NCI-H1105 (cell line): ENCODE measurements around the gene DTNA.
"Not testable (repeated sequence)": the region's sequence is repeated elsewhere in the genome, so short reads cannot be mapped to it uniquely, and the experiment has no call there.

Experiments
- DNase-seq: peaks from one replicate; lab custom pipeline; 2025; lab: John Stamatoyannopoulos, UW

Gene DTNA

DNA sequence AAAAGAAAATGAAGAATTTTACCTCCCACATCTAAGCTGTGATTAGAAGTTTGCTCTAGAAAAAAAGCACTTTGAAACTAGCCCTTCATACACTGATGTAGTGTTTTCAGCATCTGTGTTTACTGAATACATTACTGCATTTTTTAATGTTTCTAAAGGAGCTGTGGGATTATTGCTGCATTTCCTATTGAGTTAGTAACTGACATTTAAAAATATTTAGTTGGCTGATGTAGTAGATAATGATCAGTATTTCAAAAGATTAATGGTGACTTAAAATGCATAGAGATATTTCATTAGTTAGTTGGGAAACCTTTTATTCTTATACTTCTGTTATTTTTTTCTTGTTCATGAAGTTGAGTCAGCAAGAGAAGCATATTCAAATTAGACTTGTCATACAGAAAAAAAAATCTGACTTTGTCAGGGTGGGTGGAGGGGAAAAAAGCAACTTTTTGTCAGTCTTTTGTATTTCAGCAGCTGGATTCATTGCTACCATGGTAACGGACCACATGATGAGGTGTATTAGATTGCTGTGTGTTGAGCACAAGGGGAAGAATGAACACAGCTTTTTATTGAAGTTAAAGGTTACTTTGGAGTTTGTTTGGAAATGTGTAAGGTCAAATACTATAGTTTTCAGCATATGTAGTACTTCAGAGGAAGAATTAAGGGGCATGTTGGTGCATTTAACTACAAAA, at the start of gene DTNA:
Gene DTNA (plus strand): TSS at position 549 of the 692 bp plus-strand sequence. CDS start 45,679 bp downstream, outside the sequence.
- peak; percentile 72 for DNase-seq

DNA sequence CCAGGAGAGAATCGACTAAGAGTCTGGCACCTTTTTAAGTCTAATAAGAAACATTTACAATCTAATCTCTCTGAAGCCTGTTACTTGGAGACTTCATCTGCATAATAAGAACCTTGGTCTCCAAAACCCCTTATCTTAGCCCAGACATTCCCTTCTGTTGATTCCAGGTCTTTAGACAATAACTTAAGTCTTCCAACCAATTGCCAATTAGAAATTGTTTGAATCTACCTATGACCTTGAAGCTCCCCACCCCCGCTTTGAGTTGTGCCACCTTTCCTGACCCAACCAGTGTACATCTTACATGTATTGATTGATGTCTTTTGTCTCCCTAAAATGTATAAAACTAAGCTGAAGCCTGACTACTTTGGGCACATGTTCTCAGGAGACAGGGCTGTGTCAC, 49.5 kb upstream of the DTNA start:
- no peak for DNase-seq

DNA sequence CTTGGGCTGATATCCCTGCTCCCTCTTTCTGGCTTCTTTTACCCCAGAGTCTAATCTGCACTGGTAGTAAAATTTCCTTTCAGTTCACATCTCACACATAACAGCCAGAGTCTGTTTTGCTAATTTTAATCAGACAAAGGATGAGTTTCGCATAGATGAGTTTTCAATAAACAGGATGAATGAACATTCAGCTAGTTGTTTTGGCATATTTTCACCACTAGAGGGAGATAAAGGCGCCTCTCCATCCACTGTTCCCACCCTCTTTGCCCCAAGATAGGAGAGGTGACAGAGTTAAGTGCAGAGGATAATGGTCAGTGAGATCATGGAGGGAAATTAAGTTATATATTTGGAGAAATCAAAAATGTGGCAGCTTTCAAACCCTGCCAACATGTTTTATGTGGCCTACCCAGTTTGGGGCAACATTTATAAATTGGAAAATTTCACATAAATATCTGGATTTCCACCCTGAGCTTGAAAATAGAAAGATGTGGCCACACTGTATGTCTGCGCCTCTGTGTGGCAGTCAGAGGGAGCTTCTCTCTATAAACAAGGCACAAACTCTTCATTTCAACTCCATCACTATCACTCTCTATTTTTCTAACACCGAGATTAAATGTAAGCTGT, 48.5 kb upstream of the DTNA start:
- peak; percentile 44 for DNase-seq

DNA sequence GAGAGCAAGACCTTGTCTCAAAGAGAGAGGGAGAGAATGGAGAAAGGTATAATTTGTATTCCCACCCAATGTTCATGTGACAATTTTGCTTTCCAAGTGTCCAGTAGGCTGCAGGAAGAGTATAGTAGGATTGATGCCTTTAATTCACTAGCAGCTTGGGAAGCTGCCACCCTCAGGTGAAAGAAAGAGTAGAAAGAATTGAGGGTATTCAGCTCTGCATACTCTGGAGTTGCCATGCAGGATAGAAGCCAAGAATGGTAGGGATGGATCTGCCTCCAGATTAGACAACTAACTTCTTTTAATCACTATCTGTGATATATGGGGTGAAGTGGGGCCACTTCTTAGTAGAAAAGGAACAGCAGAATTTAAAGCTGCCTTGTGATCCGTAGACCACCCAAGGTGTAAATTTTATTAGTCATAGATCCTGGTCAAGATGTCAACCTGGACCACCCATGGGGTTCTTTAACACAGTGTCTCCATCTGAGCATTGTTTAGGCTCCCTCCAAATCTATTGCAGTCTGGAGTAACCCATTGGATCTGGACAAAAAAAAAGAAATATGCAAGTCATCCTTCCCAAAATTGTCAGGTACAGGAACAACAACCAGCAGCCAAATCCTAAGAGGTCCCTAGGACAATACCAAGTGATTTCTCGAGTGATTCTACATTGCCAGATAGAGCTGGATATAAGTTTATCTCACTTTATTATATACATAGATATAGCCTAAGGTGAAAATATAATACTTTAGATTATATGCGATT, 33.1 kb upstream of the DTNA start:
- DNase-seq, result no peak

DNA sequence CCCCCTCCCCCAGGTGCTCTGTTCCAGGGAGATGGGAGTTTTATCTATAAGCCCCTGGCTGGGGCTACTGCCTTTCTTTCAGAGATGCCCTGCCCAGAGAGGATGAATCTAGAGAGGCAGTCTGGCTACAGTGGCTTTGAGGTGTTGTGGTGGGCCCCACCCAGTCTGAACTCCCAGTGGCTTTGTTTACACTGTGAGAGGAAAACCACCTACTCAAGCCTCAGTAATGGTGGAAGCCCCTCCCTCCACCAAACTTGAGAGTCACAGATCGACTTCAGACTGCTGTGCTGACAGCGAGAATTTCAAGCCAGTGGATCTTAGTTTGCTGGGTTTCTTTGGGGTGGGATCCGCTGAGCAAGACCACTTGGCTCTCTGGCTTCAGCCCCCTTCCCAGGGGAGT, 20.3 kb upstream of the DTNA start:
- not testable (repeated sequence) for DNase-seq

DNA sequence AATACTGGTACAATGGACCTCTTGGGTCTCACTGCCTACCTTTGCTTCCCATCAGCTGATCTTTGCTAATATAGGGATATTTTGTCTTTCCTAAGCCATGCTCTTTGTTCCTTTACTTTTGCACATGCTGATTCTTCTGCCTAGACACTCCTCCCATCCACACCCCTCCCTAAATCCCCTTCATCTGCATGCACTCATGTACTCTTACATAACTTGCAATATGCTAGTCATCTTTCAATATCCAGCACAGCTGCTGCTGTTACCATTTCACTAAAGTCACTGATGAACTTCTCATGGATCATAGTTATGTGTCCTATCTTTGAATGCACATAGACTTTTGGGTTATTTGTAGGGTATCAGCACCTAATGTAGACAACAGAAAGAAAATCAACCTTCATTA, 18.5 kb upstream of the DTNA start:
- no peak for DNase-seq

DNA sequence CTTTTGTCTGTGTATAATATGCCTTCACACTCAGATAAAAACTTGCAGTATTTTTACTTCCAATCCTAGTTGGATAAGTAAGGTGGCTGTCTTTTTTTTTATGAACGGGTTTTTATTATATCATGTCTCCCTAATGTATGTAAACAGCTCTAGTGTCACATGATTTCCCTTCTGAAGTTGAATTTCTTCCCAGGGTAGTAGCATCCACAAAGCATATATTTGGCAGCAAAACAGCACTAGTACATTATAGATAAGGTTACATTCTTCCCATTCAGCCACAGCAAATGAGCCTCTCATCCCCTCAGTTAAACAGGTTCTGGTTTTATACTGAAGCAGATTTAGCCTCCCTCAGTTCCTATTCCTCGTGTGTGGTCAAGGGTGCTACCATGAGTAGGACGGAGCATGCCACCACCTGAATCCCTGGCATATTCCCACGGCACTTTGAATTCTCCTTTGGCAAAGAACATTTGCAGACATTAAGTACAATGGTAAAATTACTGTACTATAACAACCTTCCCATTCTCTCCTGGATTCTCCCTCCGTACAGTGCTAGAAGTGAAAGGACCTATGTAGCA, 15.4 kb upstream of the DTNA start:
- peak; percentile 10 for DNase-seq

DNA sequence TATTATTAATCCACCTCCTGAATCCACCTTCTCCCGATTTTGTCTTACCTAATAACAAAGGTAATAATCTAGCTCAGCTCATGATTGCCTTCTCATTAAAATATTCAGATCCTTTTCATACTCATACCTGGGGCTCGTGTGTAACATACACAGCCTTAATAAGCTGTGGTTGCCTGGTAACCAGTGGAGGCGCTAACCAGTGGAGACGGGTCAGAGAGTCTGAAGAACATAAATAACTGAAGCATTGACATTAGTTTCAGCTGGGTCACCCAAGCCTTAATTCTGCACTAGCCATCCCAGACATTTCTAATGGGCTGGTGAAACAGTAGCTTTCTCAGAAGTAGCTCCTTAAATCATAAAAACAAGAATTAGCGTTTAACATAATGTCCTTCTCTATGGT, 14.8 kb upstream of the DTNA start:
- DNase-seq, result peak; percentile 14

DNA sequence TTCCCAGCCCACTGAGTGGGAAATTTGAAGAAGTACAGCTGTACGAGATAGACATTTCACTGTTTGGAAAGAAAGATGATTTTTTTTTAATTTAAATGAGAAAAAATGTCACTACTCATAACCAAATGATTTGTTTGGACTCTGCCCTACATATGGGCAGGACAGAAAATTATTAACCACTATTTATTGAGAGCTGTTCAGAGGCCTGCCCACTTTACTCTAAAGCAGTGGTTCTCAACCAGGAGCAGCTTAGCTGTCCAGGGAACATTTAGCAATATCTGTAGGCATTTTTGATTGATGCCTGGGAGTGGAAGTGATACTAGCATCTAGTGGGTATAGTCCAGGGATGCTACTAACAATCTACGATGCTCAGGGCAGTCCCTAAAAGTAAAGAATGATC, 13.4 kb upstream of the DTNA start:
- no peak for DNase-seq

DNA sequence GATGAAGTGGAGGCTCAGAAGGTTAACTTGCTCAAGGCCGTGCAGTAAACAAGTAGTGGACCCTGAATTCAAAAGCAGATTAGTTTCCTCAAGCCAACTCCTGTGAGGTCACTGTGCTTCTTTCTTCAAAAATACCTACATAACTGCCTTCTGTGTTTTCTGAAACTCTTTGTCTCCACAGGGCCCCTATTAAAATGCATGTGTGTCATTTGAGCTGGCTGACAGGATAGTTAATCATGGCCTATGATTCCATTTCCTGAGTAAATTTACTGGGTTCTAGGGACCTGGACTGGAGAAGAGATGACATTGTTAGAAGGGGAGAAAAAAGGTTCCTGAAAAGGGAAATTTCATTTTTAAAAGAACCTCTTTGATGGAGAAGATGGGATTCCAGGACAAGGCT, 12.9 kb upstream of the DTNA start:
- DNase-seq, result no peak

DNA sequence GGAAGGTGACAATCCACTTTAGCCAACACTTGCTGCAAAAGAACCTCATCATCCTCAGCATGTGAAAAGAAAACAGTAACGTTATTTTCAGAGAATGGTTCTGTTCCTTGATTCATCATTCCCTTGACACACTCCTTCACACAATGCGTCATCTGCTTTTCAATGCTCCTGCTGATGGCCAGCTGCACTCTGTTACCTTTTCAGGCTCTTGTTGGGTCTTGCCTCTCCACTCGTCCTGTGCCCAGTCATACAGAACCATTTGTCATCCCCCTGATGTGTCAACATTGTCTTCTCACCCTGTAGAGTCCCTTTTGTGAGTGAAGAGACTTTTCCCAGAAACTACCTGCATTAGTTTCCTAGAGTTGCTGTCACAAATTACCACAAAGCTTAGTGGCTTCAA, 12.2 kb upstream of the DTNA start:
- no peak for DNase-seq

DNA sequence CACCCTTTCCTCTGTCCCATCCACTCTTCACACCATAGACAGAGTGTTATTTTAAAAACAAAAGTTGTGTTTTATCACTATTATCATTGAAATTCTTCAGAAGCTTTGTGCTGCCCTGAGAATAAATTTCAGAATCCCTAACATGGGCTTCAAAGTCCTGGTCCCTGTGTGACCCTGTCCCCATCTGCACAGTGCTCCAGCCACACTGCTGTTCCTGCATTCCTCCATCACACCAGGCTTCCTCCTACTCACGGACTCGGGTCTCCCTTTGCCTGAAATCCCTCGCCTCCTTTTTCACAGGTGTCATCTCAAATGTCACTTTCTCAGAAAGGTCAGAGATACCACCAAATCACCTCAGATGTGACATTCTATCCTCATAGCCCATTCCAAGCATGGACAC, 8.2 kb upstream of the DTNA start:
- DNase-seq, result no peak

DNA sequence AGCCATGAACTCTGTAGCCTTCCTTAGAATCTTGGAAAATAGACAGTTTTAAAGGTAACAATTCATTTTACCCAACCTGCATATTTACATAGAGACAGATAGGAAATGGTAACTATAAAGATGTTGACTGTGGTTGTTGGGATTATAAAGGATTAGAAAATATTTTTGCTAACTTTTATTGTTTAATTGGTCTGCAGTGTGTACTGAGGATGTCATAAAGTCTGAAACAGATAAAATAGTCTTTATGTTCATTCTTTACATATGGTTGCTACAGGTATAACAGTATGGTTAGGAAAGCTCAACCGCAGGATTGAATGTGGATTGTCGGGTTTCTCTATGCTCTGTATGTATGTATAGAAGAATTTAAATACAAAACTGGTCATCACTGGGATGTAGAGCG, 7.3 kb upstream of the DTNA start:
- DNase-seq, result no peak

DNA sequence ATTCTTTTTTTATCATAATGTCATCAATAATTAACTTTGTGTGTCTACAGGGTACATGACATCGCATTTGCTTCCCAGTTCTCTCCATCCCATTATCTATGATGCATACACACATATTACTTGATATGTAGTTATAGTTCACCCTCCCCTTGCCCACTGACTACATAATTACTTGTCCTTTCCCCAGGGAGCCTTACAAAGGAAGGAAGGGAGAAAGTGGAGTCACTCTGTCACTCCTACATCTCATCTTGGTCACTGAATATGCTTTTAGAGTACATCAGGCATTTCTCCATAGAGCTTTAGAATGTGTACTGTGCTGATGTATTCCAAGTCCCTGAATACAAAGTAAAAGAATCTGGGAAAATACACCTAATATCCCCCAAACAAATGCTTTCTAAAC, 6.0 kb upstream of the DTNA start:
- no peak for DNase-seq

DNA sequence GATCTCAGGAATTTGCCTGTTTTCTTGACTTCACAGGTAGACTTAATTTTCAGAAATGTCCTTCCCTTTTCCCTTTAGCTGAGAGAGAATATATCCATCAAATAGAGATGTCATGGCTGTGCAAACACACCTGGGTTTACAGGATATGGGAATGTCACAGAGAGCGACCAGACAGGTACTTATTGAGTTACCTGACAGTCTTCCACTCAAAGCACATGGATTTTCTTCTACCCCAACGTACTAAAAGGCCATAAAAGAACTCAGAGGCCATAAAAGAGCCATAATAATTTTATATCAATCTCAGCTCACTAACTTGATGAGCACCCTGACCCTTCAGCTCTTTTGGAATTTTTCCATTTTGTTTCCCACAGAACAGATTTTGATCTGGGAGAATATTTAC, 5.3 kb upstream of the DTNA start:
- no peak for DNase-seq

DNA sequence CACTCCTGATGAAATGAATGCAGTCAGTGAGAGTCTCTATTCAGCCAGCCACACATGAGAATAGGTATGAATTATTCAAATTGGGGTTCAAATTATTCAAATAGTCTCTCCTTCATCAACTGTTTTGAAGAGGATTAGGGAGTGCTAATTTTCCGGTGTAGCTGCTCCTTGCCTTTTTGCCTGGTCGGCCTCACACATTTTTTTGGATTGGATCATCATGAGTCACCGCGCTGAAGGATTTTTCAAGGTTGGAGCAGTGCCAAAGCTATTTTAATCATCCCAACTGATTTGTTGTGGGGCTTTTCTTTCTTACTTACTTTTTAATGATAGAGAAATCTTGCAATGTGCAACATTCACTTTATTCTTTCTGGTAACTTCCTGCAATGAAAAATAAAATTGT, 2.4 kb upstream of the DTNA start:
- DNase-seq, result peak; percentile 83

DNA sequence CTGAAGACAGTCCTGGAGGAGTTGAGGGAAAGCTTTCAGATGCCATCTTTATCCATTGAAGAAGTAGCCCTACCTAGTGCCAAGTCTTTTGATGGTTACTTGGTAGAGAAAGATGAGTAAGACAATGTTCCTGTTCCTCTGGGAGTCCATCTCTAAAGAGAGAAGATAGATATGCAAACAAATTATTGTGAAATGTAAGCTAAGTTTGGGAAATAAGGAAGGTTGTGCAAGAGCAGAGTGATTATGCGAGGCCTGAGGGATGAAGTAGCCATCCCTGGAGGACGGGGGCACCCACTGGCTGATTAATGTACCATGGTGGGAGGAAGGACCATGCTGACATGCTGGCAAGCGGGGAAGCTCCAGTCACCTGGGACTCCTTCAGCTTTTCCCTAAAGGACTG, 994 bp upstream of the DTNA start:
- no peak for DNase-seq

DNA sequence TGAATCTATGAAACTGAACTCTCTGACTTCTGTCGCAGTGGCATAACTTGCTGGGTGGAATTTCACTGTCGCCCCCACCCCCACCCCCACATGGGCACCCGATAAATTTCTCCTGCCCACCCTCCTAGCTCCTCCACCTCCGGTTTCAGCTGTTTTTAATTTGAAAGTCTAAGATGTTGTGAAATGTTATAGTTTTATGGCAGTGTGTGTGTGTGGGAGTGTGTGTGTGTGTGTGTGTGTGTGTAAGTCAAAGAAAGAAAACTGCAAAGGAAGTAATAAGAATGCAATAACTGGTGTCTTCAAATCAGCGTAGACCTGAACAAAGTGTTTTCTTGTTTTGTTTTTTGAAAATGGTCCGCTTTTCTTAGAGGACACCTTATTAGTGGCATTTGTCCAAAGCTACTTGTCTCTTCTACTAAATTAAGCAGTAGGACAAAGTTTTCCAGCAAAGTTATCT, 388 bp downstream of the DTNA start:
- no peak for DNase-seq

DNA sequence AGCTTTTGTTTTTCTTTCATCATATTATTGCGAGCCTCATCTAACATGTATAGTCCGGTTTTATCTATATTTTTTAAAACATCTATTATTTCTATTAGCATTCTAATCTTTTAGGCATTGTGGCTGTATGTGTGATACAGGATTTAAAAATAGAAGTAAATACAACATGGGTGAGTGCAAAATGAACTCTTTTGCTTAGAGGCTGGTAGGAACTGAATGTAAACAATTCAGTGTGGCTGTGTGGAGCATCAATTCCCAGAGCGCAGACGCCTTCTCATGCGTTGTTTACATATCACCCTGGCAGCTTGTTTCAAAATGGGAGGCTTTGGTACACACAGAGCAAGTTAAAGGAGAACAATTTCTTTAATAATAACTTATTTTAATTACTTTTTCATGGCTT, 836 bp downstream of the DTNA start:
- peak; percentile 49 for DNase-seq

DNA sequence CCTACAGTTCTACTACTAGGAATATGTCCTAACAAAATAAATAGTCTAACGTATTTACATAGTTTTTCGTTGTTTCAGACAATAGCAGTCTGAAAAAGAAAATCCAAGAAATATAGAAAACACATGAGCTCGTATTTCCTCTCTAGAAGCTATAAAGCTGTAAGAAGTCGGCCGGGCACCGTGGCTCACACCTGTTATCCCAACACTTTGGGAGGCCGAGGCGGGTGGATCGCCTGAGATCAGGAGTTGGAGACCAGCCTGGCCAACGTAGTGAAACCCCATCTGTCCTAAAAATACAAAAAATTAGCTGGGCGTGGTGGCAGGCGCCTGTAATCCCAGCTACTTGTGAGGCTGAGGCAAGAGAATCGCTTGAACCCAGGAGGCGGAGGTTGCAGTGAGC, 6.0 kb downstream of the DTNA start:
- DNase-seq, result not testable (repeated sequence)

DNA sequence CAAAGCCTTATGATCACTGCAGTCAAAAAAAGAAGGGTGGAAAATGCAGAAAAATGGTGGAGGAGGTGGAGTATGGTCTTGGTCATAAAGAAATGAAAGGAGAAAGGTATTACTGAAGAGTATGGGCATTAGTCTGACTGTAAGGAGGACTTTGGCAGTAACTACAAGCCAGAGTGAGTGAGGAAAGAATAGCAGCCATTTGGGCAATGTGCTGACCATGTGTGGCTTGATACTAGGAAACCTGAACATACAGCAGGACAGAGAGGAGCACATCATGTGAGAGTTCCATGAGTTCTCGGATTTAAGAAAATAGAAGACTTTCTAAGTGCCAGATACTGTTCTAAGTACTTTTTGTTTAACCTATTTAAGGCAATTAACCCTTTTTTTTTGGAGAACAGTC, 8.5 kb downstream of the DTNA start:
- no peak for DNase-seq

DNA sequence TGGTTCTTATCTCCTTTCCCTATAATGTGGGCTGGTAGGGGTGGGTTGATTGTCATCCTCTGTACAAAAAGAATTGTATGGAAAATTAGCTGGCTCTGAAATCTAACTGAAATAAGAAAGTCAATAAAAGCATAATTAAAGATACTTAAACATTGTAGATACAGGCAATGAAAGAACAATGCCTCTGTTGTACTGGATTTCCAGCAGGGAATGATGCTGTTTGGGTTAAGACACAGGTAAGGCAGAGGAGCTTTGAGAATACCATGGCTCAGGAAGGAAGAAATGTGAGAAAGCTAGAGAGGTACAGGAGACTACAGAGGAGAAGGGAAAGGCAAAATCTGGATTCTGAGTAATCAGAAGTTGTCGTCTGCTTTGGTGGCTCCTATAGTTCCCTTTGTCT, 10.1 kb downstream of the DTNA start:
- DNase-seq, result no peak

DNA sequence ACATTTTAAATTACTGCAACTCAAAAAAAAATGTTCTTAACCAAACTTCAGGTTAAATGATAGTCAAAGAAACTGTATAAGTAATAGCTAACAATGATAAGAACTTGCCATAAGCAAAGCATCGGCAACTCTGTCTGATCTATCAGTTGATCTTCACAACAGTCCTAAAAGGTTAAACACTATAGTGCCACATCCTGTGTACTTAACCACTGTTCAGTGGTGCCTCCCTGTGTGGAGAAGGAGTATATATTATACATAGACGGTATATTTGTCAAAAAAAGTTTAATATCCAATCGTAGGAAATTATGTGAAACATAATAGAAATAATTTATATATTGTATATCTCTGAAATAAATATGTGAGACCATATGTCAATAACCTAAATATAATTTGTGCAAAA, 13.0 kb downstream of the DTNA start:
- DNase-seq, result no peak
